HG03432 (cell line): ENCODE results near the gene STPG1.

Experiments used
- ATAC-seq: cut with Tn5 transposase; IDR thresholded peaks from one replicate; pipeline ENCODE4 v1.9.1; 2021; ENCODE audit warnings: mild to moderate bottlenecking, moderate library complexity; ENCODE audit not compliant: unreplicated experiment

STPG1 gene

DNA sequence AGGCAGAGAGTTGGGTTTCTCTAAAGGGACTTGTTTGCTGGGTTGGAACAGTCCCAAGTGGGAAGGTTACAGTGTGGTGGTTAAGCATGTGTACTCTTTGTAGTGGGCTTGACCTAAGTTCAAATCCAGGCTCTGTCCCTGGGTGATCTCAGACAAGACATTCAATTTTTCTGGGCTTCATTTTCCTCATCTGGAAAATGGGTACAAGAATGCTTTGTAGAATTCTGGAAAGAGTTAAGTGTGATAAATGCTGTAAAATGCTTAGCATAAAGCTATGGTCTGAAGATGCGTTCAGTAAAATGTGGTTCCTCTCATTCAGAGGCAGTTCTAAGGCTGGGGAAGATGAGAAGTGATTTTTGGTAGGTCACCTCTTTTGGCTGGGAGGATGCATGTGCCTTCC is 93.6 kb downstream of the STPG1 start:
- ATAC-seq: no peak

DNA sequence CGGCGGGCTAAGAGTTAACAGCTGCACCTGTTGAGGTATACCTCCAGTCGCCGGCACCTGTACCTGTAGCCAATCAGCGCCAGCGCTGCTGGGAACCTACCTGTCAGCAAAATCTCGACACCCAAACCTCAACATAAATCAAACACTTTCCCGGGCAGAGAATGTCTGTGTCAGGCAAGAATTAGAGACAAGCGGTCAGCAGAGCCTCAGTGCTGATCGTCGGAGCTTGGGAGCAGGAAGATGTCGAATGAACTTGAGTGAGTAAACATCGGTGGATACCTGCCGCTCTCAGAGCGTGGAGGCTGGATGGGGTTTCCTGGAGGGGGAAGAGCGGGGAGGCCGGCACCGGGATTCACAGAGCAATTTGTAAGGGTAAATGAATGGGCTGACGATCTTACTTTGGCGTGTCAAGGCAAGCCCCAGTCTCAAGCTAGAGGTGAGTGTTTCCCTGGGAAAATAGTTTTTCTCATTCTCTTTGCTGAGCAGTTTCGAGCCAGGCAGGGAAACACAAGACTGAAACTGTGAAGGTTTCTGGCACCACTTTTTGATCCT is 94.2 kb downstream of the STPG1 start, which contains the start of gene GRHL3:
TSS of gene GRHL3 (plus strand) at position 46 of the 552 bp plus-strand sequence. CDS start at position 241, 195 bp downstream.
- ATAC-seq: no peak

DNA sequence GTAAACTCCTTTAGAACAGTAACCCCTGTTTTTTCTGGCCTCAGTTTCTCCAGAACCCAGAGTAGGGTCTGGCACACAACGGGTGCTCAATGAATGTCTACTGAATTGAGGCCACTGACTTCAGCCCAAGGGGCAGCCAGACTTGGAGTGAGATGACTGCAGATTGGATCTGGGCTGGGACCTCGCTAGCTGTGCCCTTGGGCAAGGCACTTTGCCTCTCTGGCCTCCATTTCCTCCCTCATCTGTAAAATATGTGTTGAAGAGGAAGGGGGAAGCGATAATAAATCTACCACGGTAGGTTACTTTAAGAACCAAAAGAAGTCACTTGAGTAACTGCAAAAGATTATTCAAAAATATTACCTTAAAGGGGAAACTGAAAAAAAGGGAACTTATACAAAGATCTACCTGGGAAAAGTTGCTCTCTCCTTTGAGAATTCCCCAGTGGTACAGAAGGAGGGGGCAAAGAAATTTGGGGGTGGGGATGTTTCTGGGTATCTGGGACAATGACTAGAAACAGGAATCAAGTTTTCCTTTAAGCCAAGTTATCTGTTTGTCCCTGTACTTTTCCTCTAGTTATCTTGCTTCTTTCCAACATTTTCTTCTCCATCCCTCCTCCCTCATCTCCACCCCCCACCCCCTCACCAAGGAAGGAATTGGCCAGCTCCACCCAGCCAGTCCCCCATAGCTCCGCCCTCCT is 94.8 kb downstream of the STPG1 start:
- no peak for ATAC-seq

DNA sequence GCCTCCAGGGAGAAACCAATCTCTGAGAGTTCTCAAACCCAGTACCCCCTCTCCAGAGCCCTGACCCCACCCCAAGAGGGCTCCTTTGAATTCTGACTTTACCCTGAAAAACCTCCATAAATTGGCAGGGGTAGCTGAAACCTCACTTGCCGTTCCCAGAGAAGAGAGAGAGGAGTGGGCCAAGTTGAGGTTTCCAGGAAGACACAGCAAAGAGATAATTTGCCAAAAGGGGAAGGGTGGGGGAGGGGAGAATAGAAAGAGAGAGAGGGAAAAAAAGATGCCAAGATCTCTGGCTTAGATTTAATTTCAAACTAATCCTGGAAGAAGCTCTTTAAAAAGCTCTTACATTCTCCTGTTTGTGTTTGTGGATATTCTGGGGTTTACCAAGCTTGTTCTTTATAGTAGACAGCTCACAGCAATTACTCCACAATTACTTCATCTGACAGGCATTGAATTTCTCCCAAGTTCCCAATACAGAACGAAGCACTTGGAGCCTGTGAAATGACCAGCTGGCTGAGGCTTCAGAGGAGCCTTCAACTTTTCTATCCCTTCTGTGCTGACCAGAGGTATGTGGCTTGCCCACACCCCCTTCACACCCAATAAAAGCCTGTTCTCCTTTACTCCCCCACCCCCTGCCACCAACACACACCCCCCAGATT is 95.5 kb downstream of the STPG1 start:
- ATAC-seq: no peak

DNA sequence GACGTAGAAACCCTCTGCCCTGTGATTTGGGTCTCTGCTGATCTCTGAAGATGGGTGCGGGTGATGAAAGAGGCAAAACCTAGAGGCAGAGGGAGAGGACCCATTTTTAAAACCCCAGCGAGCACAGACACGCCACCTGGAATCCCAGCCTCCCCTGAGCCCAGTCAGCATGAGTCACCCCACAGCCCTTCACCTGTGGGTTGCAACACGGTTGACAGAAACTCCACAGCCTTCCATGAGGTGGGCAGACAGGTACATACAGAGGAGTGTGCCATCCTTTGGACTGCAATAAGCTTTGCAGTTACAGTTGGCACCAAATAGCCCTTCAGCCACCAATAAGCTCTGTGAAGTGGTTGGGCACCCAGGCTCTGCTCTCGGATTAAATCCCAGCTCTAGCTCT is 96.5 kb downstream of the STPG1 start:
- ATAC-seq: no peak

DNA sequence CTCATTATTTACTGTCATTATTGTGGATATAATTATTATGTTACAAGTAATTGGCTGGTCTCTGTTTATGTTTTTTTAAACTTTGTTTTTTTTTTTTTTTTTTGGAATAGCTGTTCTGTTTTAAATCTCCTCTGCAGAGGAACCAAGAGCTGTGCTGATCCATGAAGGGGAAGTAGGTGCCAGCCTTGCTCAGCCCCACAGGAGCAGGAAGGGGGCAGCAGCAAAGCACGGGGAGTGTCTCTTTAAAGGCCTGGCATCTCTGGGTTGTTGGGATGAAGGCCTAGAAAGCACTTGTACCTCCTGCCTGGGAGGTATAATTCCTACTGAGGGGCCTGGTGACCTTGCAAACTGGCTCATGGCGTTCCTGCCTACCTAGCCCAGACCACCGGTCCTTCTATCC is 96.9 kb downstream of the STPG1 start:
- no peak for ATAC-seq

DNA sequence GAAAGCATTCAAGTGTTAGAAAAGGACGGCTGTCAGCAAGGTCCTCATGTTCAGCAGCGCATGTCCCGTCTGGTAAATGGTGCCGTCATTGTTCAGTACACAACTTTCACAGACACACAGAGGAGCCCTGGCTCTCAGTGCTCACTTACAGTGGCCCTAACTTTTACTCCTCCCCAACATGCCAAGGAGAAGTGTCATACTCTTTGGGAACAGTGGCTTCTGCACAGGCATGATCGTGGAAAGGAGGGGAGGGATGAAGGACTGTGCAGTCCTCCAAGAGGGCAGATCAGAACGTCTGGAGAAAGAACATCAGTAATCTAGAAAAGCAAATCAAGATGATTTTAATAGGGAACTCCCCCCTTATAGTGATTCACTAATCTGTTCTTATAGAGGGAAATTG is 98.2 kb downstream of the STPG1 start:
- ATAC-seq: no peak

DNA sequence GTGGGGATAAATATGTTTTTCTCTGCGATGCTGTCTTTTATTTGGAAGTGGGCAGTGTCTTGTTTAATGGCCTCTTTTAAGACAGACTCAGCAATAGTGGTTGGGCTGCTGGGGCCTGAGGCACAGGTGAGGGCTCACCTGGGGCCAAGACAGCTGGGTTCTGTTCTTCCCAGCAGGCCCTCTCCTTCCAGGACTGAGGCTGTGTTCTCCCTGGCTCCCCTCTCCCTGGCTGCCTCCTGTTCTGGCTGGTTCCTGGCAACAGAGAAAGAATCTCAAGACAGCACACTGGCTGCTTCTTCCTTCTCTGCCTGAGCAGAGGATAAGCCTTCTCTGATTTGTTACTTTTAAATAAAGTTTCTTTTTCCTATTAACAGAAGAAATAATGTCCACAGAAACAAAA is 101.8 kb downstream of the STPG1 start:
- ATAC-seq: no peak

DNA sequence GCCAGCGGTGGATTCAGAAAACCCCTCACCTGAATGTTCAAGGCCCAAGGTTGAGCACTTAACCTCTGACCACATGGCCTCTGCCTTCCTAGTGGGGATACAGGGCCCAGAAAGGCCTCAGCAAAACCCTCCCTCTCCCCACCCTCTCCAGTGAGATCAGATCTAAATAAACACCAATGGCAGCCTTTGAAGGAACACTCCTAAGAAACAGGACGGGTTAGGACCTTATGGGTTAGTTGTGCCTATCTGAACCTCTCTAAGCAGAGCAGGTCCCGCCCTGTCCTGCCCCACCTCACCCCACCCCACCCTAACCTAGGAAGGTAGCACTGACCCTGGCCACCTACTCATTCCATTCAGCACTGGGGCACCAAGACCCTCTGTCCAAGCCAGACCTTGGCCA is 102.3 kb downstream of the STPG1 start:
- ATAC-seq: no peak

DNA sequence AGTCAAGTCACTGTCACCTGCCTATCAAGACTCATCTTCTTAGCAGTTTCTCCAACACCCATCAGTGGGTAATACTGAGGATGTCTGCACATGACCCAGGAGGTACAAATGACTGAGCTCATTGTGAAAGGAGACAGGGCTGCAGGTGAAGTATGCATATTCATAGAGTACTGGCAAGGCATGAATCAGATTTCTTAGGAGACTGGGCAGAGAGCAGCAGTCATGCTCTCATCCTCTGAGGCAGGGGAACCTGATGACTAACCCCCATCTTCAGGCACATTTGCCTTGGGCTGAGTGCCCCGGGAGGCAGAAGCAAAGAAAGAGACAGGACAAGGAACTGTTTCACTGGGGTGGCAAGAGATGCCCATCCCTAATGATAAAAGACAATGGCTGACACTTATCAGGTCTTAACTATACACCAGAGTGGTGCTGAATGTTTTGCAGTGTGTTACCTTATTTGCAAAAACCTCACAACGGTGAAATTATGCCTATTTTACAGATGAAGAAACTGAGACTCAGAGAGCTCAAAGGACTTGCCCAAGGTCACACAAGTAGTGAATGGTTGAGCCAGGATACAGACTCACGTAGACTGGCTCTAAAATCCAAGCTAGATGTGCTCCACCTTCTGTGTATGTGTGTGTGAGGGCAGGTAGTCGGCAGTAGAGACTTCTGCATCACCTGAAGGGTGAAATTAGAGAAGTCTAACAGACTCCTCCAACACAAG is 103.7 kb downstream of the STPG1 start:
- no peak for ATAC-seq

DNA sequence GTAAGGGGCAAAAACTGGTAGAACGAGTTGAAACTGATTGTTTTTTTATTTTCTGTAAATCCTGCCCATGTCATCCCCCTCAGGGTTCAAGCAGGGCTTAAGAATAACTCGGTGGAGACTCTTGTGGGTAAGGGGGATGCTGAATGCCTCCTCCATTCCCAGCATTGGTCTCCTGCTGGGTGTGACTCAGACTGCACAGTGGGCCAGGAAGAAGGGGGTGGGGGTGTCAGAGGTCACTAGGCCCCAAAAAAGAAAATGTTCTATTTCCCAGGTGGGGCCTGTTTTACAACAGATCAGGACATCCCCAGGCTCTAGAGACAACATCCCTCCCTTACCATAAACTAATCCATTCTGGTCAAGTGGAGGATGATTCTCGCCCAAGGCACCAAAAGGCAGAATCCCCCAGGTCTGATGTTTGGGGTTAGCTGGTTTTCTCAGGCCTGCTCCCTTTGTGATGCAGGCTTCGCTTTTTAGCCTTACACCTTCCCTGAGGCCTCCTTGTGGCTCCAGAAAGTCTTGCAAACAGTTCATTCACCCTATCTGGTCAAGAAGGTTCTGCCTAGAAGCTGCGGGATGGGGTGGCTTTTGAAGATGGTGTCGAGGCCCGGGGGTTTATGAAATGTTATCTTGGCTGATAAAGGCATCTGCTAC is 105.1 kb downstream of the STPG1 start:
- no peak for ATAC-seq
